Peyer's patch (tissue), 4 donors: ENCODE data around the gene EXOC3.

Experiments
- POLR2A ChIP-seq, 2 donors: fragments of 450-650 bp; IDR thresholded peaks; one replicate each; pipeline ENCODE4 v1.5.1; 2017; ENCODE audit warnings: antibody characterized with exemption in 2 of 2, mild to moderate bottlenecking in 2 of 2, moderate library complexity in 2 of 2
- TF ChIP-seq, protein P1 (sequence below), 6 experiments: fragments of 450-650 bp in 4 of 6; fragments of 200-600 bp in 2 of 6; sonication (generic) in 1 of 6; IDR thresholded peaks; one replicate each; pipeline ENCODE4 v1.5.1; 2017 to 2019; ENCODE audit warnings: antibody characterized with exemption in 6 of 6, mild to moderate bottlenecking in 3 of 6, moderate library complexity in 1 of 6

DNA sequence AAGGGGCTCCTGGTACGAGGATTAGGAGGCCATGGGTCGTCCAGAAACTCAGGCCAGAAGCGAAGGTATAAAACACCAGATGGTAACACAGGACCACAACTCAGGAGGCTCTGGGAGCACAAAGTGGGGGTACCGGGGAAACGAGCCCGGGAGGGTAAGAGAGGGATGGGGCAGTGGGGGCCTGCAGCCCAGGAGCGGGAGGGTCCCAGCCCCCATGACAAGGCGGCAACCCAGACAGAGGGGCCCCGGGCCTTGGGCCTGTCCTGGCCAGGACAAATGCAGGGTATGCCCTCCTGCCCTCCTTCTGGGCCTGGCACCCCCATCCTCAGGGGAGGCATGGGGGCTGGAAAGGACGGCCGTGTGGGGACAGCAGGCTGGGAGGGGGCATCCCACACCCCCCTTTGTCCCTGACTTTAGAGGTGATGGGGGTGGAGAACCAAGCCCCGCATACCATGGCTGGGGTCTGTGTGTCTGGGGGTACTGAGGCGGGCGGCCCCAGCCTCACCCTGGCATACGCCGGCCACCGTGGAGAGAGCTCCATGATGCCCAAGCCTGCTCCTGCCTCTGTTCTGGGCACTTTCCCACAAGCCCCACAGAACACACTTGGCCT lies 47.0 kb upstream of the EXOC3 start:
- TF ChIP-seq, protein P1, sequence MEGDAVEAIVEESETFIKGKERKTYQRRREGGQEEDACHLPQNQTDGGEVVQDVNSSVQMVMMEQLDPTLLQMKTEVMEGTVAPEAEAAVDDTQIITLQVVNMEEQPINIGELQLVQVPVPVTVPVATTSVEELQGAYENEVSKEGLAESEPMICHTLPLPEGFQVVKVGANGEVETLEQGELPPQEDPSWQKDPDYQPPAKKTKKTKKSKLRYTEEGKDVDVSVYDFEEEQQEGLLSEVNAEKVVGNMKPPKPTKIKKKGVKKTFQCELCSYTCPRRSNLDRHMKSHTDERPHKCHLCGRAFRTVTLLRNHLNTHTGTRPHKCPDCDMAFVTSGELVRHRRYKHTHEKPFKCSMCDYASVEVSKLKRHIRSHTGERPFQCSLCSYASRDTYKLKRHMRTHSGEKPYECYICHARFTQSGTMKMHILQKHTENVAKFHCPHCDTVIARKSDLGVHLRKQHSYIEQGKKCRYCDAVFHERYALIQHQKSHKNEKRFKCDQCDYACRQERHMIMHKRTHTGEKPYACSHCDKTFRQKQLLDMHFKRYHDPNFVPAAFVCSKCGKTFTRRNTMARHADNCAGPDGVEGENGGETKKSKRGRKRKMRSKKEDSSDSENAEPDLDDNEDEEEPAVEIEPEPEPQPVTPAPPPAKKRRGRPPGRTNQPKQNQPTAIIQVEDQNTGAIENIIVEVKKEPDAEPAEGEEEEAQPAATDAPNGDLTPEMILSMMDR (IDR thresholded peaks at IDR 0.05) = no peak
- TF ChIP-seq POLR2A (IDR thresholded peaks at IDR 0.05) = no peak
